ENCODE measurements around the gene DNER. TPM values are rescaled to one million over a fixed set of nuclear protein-coding genes. Genes with fewer than 3 reads are reported as not detected.

DNER gene
- total and polyA plus RNA-seq, 2 of the 13 experiments (the other 11 are each of a cell fraction or from before 2014, with no cell fraction given), result not detected

DNA sequence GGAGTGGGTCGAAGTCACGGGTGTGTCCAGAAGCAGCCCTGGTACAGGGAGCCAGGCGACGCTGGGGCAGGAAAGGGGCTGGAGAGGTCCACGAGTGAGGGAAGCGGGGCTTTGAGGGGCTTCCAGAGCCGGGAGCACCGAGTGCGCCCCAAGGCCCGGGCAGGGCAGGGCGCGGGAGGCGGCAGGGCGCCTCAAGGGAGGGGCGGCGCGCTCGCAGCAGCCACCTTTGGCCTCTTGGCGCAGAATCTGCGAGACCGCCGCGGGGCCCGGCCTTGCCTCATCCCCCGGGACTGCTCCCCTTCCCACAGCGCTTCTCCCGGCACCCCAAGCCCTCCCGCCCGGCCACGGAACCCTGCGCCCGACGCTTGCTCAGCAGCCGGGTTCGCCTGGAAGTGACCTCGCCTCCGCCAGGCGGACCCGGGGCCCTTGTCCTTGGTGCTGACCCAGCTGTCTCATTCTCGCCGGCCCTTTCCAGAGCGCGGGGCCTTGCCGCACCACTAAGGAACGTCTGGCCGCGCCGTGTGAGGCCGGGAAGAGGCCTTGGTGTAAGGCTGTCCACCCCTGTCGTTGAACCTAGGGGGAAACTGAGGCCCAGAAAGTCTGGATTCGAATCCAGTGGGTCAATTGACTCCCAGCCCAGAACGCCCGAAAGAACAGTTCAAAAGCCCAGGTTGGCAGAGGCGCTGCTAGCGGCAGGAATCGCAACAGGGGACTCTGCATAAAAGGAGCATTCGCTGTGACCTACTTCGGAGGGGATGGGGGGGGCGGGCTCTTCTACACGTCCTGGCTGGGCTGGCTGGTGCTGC, 584 bp upstream of the DNER start (continued):
- TF ChIP-seq, protein P1, sequence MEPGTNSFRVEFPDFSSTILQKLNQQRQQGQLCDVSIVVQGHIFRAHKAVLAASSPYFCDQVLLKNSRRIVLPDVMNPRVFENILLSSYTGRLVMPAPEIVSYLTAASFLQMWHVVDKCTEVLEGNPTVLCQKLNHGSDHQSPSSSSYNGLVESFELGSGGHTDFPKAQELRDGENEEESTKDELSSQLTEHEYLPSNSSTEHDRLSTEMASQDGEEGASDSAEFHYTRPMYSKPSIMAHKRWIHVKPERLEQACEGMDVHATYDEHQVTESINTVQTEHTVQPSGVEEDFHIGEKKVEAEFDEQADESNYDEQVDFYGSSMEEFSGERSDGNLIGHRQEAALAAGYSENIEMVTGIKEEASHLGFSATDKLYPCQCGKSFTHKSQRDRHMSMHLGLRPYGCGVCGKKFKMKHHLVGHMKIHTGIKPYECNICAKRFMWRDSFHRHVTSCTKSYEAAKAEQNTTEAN (CRISPR knock-in tag; conservative IDR thresholded peaks at IDR 0.05), result peak; percentile 54; the same call in 1 of the 2 replicates
- TF ChIP-seq PTBP1 (IDR thresholded peaks at IDR 0.05; ENCODE audit: low read depth, low read length, poor library complexity, severe bottlenecking) (no peak), ZFYVE20 (CRISPR knock-in tag; IDR thresholded peaks at IDR 0.05; ENCODE audit: borderline replicate concordance, low read depth) (no peak), ATF7 (IDR thresholded peaks at IDR 0.05) (no peak), ATF7 (CRISPR knock-in tag; IDR thresholded peaks at IDR 0.05) (no peak), CHCHD3 (CRISPR knock-in tag; IDR thresholded peaks at IDR 0.05) (0 out of 2 replicates have a peak, but pooled peaks have one; percentile 67), GPN1 (CRISPR knock-in tag; IDR thresholded peaks at IDR 0.05; ENCODE audit: borderline replicate concordance) (0 out of 2 replicates have a peak, but pooled peaks have one; percentile 79), ZZZ3 (CRISPR knock-in tag; IDR thresholded peaks at IDR 0.05; ENCODE audit: borderline replicate concordance) (no peak), ZNF547 (CRISPR knock-in tag; IDR thresholded peaks at IDR 0.05) (peak; percentile 56; the same call in 1 of the 2 replicates), CCAR2 (optimal IDR thresholded peaks at IDR 0.05; ENCODE audit: low read depth, low read length) (no peak), ZNF232 (CRISPR knock-in tag; IDR thresholded peaks at IDR 0.05; ENCODE audit: borderline replicate concordance) (0 out of 2 replicates have a peak, but pooled peaks have one; percentile 65), TGIF2 (CRISPR knock-in tag; IDR thresholded peaks at IDR 0.05) (0 out of 2 replicates have a peak, but pooled peaks have one; percentile 47), XBP1 (CRISPR knock-in tag; IDR thresholded peaks at IDR 0.05) (no peak), FOXP1 (IDR thresholded peaks at IDR 0.05) (no peak), FOXP1 (CRISPR knock-in tag; IDR thresholded peaks at IDR 0.05) (no peak), ZNF790 (CRISPR knock-in tag; IDR thresholded peaks at IDR 0.05; ENCODE audit: borderline replicate concordance) (no peak), ZSCAN25 (CRISPR knock-in tag; IDR thresholded peaks at IDR 0.05) (no peak; the same call in 1 of the 2 replicates), TOE1 (CRISPR knock-in tag; IDR thresholded peaks at IDR 0.05) (no peak), SOX5 (CRISPR knock-in tag; IDR thresholded peaks at IDR 0.05; ENCODE audit: borderline replicate concordance) (0 out of 2 replicates have a peak, but pooled peaks have one; percentile 29), CBX5 (CRISPR knock-in tag; IDR thresholded peaks at IDR 0.05; ENCODE audit: borderline replicate concordance) (no peak; the same call in 1 of the 2 replicates), STAT5B (CRISPR knock-in tag; IDR thresholded peaks at IDR 0.05) (peak; percentile 66; the same call in 1 of the 2 replicates), ZBTB20 (CRISPR knock-in tag; IDR thresholded peaks at IDR 0.05; ENCODE audit: borderline replicate concordance, low read depth) (peak; percentile 76; the same call in 1 of the 2 replicates), ZNF556 (CRISPR knock-in tag; IDR thresholded peaks at IDR 0.05; ENCODE audit: borderline replicate concordance) (no peak), ZBTB7A (CRISPR knock-in tag; IDR thresholded peaks at IDR 0.05) (no peak), FIP1L1 (IDR thresholded peaks at IDR 0.05; ENCODE audit: borderline replicate concordance, insufficient read depth, low read depth, low read length) (no peak), NCOA2 (CRISPR knock-in tag; IDR thresholded peaks at IDR 0.05) (0 out of 2 replicates have a peak, but pooled peaks have one; percentile 21), ZNF543 (CRISPR knock-in tag; IDR thresholded peaks at IDR 0.05) (0 out of 2 replicates have a peak, but pooled peaks have one; percentile 64), ZBTB25 (CRISPR knock-in tag; IDR thresholded peaks at IDR 0.05) (no peak)
- TF ChIP-seq, protein P2, sequence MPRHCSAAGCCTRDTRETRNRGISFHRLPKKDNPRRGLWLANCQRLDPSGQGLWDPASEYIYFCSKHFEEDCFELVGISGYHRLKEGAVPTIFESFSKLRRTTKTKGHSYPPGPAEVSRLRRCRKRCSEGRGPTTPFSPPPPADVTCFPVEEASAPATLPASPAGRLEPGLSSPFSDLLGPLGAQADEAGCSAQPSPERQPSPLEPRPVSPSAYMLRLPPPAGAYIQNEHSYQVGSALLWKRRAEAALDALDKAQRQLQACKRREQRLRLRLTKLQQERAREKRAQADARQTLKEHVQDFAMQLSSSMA (CRISPR knock-in tag; IDR thresholded peaks at IDR 0.05), result no peak; the same call in 1 of the 2 replicates

Measured in HepG2 (cell line).